ENCODE data around the gene ZBTB2. TPM values are rescaled to one million over a fixed set of nuclear protein-coding genes. Genes with fewer than 3 reads are reported as not detected.

Gene ZBTB2
- total RNA-seq, 1 experiment from 2014 or later: 14.3 TPM

DNA sequence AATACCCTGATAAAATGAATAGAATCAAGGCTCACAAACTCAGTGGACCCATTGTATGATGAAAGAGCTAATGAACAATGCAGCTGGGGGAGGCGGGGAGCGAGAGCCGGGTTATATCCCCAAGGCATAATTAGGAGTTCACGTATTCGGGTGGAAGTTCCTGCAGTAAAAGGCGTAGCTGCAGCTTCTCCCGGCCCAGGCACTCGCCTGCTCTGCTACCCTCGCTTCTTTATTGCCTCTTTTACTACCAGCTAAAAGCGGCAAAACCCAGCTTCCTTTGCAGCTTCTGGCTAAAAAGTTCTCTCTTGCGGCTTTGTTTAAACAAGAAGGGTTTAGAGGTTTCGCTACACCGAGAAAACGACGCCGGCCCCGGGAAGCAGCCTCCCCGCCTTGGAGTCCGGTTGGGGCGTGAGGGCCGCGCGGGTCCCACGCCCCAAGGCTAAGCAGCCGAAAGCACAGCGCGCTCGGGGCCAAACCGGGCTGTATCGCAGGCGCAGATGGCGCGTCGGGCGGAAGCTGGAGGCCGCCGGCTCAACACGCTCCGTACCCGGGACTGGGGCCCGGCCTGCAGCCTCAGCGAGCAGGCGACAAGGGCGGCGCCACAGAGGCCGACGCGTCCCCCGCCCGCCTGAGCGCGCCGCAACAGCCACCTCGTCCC is 1.6 kb downstream of the ZBTB2 start (continued):
- TF ChIP-seq, protein P1, sequence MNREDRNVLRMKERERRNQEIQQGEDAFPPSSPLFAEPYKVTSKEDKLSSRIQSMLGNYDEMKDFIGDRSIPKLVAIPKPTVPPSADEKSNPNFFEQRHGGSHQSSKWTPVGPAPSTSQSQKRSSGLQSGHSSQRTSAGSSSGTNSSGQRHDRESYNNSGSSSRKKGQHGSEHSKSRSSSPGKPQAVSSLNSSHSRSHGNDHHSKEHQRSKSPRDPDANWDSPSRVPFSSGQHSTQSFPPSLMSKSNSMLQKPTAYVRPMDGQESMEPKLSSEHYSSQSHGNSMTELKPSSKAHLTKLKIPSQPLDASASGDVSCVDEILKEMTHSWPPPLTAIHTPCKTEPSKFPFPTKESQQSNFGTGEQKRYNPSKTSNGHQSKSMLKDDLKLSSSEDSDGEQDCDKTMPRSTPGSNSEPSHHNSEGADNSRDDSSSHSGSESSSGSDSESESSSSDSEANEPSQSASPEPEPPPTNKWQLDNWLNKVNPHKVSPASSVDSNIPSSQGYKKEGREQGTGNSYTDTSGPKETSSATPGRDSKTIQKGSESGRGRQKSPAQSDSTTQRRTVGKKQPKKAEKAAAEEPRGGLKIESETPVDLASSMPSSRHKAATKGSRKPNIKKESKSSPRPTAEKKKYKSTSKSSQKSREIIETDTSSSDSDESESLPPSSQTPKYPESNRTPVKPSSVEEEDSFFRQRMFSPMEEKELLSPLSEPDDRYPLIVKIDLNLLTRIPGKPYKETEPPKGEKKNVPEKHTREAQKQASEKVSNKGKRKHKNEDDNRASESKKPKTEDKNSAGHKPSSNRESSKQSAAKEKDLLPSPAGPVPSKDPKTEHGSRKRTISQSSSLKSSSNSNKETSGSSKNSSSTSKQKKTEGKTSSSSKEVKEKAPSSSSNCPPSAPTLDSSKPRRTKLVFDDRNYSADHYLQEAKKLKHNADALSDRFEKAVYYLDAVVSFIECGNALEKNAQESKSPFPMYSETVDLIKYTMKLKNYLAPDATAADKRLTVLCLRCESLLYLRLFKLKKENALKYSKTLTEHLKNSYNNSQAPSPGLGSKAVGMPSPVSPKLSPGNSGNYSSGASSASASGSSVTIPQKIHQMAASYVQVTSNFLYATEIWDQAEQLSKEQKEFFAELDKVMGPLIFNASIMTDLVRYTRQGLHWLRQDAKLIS (CRISPR knock-in tag; IDR thresholded peaks at IDR 0.05; ENCODE audit: borderline replicate concordance): no peak
- TF ChIP-seq KAT7 (CRISPR knock-in tag; IDR thresholded peaks at IDR 0.05; ENCODE audit: borderline replicate concordance) (no peak), GABPB1 (CRISPR knock-in tag; IDR thresholded peaks at IDR 0.05) (no peak), NFE2L1 (CRISPR knock-in tag; IDR thresholded peaks at IDR 0.05) (no peak), GTF2I (CRISPR knock-in tag; conservative IDR thresholded peaks at IDR 0.05) (no peak), ZNF416 (CRISPR knock-in tag; IDR thresholded peaks at IDR 0.05) (0 out of 2 replicates have a peak, but pooled peaks have one; percentile 80), ZNF232 (CRISPR knock-in tag; IDR thresholded peaks at IDR 0.05) (no peak), TEAD4 (CRISPR knock-in tag; IDR thresholded peaks at IDR 0.05) (no peak), NR1H2 (CRISPR knock-in tag; IDR thresholded peaks at IDR 0.05) (no peak), ZNF317 (CRISPR knock-in tag; IDR thresholded peaks at IDR 0.05; ENCODE audit: borderline replicate concordance, low read depth) (no peak), SMAD4 (CRISPR knock-in tag; IDR thresholded peaks at IDR 0.05) (no peak), ZNF423 (CRISPR knock-in tag; IDR thresholded peaks at IDR 0.05) (no peak), NFYB (CRISPR knock-in tag; conservative IDR thresholded peaks at IDR 0.05; ENCODE audit: low read depth) (0 out of 2 replicates have a peak, but pooled peaks have one; percentile 8), FOXP1 (CRISPR knock-in tag; IDR thresholded peaks at IDR 0.05; ENCODE audit: borderline replicate concordance) (peak; percentile 86; the same call in 1 of the 2 replicates), ZNF138 (CRISPR knock-in tag; conservative IDR thresholded peaks at IDR 0.05) (peak; percentile 81; the same call in 1 of the 2 replicates), CREB1 (CRISPR knock-in tag; IDR thresholded peaks at IDR 0.05) (no peak), TCF7 (CRISPR knock-in tag; IDR thresholded peaks at IDR 0.05; ENCODE audit: low read depth) (0 out of 2 replicates have a peak, but pooled peaks have one; percentile 29), ZNF671 (CRISPR knock-in tag; IDR thresholded peaks at IDR 0.05) (no peak), RELA (CRISPR knock-in tag; IDR thresholded peaks at IDR 0.05; ENCODE audit: borderline replicate concordance) (no peak), ZNF263 (CRISPR knock-in tag; IDR thresholded peaks at IDR 0.05; ENCODE audit: low read depth) (no peak), SP1 (CRISPR knock-in tag; conservative IDR thresholded peaks at IDR 0.05) (0 out of 2 replicates have a peak, but pooled peaks have one; percentile 44)
- TF ChIP-seq, protein P2, sequence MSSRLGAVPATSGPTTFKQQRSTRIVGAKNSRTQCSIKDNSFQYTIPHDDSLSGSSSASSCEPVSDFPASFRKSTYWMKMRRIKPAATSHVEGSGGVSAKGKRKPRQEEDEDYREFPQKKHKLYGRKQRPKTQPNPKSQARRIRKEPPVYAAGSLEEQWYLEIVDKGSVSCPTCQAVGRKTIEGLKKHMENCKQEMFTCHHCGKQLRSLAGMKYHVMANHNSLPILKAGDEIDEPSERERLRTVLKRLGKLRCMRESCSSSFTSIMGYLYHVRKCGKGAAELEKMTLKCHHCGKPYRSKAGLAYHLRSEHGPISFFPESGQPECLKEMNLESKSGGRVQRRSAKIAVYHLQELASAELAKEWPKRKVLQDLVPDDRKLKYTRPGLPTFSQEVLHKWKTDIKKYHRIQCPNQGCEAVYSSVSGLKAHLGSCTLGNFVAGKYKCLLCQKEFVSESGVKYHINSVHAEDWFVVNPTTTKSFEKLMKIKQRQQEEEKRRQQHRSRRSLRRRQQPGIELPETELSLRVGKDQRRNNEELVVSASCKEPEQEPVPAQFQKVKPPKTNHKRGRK (CRISPR knock-in tag; IDR thresholded peaks at IDR 0.05; ENCODE audit: borderline replicate concordance): no peak
- TF ChIP-seq, protein P3, sequence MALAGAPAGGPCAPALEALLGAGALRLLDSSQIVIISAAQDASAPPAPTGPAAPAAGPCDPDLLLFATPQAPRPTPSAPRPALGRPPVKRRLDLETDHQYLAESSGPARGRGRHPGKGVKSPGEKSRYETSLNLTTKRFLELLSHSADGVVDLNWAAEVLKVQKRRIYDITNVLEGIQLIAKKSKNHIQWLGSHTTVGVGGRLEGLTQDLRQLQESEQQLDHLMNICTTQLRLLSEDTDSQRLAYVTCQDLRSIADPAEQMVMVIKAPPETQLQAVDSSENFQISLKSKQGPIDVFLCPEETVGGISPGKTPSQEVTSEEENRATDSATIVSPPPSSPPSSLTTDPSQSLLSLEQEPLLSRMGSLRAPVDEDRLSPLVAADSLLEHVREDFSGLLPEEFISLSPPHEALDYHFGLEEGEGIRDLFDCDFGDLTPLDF (CRISPR knock-in tag; IDR thresholded peaks at IDR 0.05): no peak
- TF ChIP-seq, protein P4, sequence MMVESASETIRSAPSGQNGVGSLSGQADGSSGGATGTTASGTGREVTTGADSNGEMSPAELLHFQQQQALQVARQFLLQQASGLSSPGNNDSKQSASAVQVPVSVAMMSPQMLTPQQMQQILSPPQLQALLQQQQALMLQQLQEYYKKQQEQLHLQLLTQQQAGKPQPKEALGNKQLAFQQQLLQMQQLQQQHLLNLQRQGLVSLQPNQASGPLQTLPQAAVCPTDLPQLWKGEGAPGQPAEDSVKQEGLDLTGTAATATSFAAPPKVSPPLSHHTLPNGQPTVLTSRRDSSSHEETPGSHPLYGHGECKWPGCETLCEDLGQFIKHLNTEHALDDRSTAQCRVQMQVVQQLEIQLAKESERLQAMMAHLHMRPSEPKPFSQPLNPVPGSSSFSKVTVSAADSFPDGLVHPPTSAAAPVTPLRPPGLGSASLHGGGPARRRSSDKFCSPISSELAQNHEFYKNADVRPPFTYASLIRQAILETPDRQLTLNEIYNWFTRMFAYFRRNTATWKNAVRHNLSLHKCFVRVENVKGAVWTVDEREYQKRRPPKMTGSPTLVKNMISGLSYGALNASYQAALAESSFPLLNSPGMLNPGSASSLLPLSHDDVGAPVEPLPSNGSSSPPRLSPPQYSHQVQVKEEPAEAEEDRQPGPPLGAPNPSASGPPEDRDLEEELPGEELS (CRISPR knock-in tag; IDR thresholded peaks at IDR 0.05): 0 out of 2 replicates have a peak, but pooled peaks have one; percentile 54
- TF ChIP-seq, protein P5, sequence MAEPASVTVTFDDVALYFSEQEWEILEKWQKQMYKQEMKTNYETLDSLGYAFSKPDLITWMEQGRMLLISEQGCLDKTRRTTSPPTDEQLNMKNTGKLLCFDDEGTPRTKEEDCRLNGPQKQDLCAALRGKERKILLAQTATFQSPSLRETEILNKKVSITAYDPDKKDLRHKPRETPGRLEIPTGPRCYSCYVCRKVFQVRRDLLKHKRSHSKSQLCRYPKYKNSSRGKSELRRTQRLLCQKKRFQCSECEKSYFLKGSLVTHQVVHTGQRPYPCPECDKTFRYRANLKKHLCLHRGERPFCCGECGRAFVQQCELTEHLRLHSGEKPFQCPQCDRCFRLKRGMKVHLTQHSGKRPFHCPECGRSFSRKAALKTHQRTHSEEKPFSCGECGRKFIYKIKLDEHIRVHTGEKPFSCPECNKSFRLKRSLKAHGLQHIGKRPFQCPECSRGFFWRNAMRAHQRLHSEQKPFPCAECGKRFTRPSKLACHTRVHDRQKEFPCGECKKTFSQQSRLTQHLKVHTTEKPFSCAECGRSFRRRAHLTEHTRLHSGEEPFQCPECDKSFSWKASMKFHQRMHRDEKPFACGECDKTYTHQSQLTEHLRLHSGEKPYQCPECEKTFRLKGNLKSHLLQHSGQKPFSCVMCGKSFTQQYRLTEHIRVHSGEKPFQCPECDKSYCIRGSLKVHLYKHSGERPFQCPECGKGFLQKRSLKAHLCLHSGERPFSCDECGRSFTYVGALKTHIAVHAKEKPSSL (CRISPR knock-in tag; conservative IDR thresholded peaks at IDR 0.05): no peak
- TF ChIP-seq, protein P6, sequence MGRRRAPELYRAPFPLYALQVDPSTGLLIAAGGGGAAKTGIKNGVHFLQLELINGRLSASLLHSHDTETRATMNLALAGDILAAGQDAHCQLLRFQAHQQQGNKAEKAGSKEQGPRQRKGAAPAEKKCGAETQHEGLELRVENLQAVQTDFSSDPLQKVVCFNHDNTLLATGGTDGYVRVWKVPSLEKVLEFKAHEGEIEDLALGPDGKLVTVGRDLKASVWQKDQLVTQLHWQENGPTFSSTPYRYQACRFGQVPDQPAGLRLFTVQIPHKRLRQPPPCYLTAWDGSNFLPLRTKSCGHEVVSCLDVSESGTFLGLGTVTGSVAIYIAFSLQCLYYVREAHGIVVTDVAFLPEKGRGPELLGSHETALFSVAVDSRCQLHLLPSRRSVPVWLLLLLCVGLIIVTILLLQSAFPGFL (CRISPR knock-in tag; IDR thresholded peaks at IDR 0.05; ENCODE audit: borderline replicate concordance): no peak
- TF ChIP-seq, protein P7, sequence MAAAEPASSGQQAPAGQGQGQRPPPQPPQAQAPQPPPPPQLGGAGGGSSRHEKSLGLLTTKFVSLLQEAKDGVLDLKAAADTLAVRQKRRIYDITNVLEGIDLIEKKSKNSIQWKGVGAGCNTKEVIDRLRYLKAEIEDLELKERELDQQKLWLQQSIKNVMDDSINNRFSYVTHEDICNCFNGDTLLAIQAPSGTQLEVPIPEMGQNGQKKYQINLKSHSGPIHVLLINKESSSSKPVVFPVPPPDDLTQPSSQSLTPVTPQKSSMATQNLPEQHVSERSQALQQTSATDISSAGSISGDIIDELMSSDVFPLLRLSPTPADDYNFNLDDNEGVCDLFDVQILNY (CRISPR knock-in tag; IDR thresholded peaks at IDR 0.05): no peak
